ENCODE measurements around the gene CPEB2. TPM values are rescaled to one million over a fixed set of nuclear protein-coding genes. Genes with fewer than 3 reads are reported as not detected.
"Not testable (repeated sequence)": the region's sequence is repeated elsewhere in the genome, so short reads cannot be mapped to it uniquely, and the experiment has no call there.

The CPEB2 gene
- total RNA-seq, 4 donors from 2014 or later = 12.5 to 24.3 (median 16.4) TPM

DNA sequence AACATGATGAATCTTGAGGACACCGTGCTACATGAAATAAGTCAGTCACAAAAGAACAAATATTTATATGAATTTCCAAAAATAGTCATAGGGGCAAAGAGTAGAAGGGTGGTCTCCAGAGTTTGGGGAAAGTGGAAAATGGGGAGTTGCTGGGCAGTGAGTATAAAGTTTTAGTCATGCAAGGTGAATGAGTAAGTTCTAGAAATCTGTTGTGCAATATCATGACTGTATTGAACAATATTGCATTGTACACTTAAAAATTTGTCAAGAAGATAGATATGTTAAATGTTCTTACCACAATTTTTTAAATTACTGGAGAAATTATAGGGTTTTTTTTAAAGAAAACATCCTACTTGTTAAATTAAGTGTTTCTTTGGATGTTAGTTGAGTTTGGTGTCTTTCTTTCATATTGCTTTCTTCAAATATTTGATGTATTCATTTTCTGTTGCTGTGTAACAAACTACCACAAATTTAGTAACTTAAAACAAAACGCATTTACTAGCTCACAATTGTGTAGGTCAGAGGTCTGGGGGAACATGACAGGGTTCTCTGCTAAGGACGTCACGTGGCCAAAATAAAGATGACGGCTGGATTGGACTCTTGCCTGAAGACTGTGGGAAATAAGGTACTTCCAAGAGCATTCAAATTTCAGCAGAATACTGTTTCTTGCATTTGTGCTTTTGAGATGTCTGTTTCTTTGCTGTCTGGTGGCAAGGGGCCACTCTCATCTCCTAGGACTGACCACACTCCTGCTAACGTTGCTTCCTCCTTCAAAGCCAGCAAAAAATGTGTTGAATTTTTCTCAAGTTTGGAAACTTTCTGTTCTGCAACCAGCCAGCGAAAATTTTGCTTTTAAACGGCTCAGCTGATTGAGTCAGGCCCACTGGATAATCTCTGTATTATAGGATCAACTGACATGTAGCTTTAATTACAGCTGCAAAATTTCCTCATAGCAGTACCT, 76.7 kb downstream of the CPEB2 start:
- intact Hi-C loops (cut with DNase I) = no loop called here
- WGBS, 2 donors = 80 to 83% methylated on average over 8 of the region's 8 CpGs
- Histone ChIP-seq H3K4me1 (no peaks in the 10 kb centered on the region), H3K4me3 (replicated peaks in 1 of 3) (no peak overlapping the region), H3K27ac (no peak overlapping the region), H3K36me3 (no peaks in the 10 kb centered on the region), H3K27me3 (no peaks in the 10 kb centered on the region), H3K9me3 (no peaks in the 10 kb centered on the region)
- TF ChIP-seq CTCF (IDR thresholded peaks at IDR 0.05) (no peak), POLR2A (IDR thresholded peaks at IDR 0.05) (no peak)
- DNase-seq = no peak

DNA sequence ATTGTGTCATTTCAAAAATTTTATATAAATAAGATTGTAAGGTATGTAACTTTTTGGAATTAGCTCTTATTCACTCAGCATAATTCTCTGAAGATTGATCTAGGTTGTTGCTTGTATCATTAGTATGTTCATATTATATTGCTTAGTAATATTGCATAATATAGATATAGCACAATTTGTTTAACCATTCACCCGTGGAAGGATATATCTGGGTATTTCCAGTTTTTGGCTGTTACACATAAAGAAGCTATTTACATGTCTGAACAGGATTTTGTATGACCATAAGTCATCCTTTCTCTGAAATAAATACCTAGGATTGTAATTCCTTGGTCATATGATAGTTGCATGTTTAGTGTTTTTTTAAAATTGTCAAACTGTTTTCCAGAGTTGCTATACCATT, 82.5 kb downstream of the CPEB2 start:
- intact Hi-C loops (cut with DNase I) = no loop called here
- Histone ChIP-seq H3K4me1 (no peaks in the 10 kb centered on the region), H3K4me3 (replicated peaks in 1 of 3) (no peak overlapping the region), H3K9me3 (no peaks in the 10 kb centered on the region), H3K27me3 (no peaks in the 10 kb centered on the region), H3K27ac (no peak overlapping the region), H3K36me3 (no peaks in the 10 kb centered on the region)
- 91 to 92% methylated on average over 1 of the region's 1 CpG for WGBS, 2 donors
- TF ChIP-seq CTCF (IDR thresholded peaks at IDR 0.05) (no peak), POLR2A (IDR thresholded peaks at IDR 0.05) (no peak)
- DNase-seq = no peak

DNA sequence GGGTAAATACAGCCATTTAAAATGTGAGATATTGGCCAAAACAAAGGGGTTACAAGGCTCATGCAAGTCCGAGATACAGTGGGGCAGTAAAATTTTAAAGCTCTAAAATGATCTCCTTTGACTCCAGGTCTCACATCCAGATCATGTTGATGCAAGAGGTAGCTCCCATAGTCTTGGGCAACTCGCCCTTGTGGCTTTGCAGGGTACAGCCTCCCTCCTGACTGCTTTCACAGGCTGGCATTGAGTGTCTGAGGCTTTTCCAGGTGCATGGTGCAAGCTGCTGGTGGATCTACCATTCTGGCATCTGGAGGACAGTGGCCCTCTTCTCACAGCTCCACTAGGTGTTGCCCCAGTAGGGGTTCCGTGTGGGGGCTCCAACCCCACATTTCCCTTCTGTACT, 83.5 kb downstream of the CPEB2 start:
- H3K36me3 ChIP-seq; H3K27ac ChIP-seq; intact Hi-C loops (cut with DNase I); H3K4me1 ChIP-seq; H3K9me3 ChIP-seq; H3K27me3 ChIP-seq; H3K4me3 ChIP-seq (replicated peaks in 1 of 3); DNase-seq: not testable (repeated sequence)
- 60 to 66% methylated on average over 2 to 3 of the region's 3 CpGs for WGBS, 2 donors

DNA sequence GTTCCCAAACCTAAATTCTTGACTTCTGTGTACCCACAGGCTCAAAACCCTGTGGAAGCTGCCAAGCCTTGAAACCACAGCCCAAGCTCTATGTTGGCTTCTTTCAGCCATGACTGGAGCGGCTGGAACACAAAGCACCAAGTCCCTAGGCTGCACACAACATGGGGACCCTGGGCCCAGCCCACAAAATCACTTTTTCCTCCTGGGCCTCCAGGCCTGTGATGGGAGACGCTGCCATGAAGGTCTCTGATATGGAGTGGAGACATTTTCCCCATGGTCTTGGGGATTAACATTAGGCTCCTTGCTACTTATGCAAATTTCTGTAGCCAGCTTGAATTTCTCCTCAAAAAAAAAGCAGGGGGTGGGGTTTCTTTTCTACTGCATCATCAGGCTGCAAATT, 84.0 kb downstream of the CPEB2 start:
- DNase-seq; H3K27me3 ChIP-seq; H3K4me3 ChIP-seq (replicated peaks in 1 of 3); H3K27ac ChIP-seq; H3K36me3 ChIP-seq; H3K9me3 ChIP-seq; H3K4me1 ChIP-seq; intact Hi-C loops (cut with DNase I): not testable (repeated sequence)
- 77 to 88% methylated on average over 2 of the region's 2 CpGs for WGBS, 2 donors

- intact Hi-C loops (cut with DNase I) = no loop called here
- Histone ChIP-seq H3K27me3 (no peaks in the 10 kb centered on the region), H3K4me3 (replicated peaks in 1 of 3) (no peak overlapping the region), H3K36me3 (no peaks in the 10 kb centered on the region), H3K9me3 (no peaks in the 10 kb centered on the region), H3K27ac (no peak overlapping the region), H3K4me1 (no peaks in the 10 kb centered on the region)
- TF ChIP-seq CTCF (IDR thresholded peaks at IDR 0.05) (no peak), POLR2A (IDR thresholded peaks at IDR 0.05) (no peak)
- WGBS, 2 donors = 89 to 92% methylated on average over 4 of the region's 4 CpGs
- no peak for DNase-seq
These were observed 86.2 kb downstream of the CPEB2 start for GRCh38 chr4:15088394-15089035.

DNA sequence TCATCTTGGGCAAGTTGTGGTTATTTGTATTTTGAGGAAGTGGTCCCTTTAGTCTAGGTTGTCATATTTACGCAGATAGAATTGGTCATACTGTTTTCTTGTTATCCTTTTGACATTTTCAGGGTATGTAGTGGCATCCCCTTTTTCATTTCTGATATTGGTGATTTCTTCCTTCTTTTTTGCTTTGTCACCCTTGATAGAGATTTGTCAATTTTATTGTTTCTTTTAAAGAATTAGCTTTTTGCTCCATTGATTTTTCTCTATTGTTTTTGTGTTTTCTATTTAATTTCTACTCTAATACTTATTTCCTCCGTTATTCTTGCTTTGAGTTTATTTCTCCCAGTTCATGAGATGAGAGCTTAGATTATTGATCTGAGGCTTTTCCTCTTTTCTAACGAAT, 87.7 kb downstream of the CPEB2 start:
- no peak for DNase-seq
- no peaks in the 10 kb centered on the region for H3K9me3 ChIP-seq
- no peaks in the 10 kb centered on the region for H3K27me3 ChIP-seq
- no peaks in the 10 kb centered on the region for H3K36me3 ChIP-seq
- TF ChIP-seq POLR2A (IDR thresholded peaks at IDR 0.05) (no peak), CTCF (IDR thresholded peaks at IDR 0.05) (no peak)
- intact Hi-C loops (cut with DNase I) = no loop called here
- WGBS, 2 donors = 93 to 95% methylated on average over 3 of the region's 3 CpGs
- H3K4me1 ChIP-seq = no peaks in the 10 kb centered on the region
- no peak overlapping the region for H3K4me3 ChIP-seq (replicated peaks in 1 of 3)
- H3K27ac ChIP-seq = no peak overlapping the region

Data from thyroid gland (tissue), 4 donors.